Endothelial cell of umbilical vein (primary cell): ENCODE results near the gene ATG4D. TPM values are rescaled to one million over a fixed set of nuclear protein-coding genes. Genes with fewer than 3 reads are reported as not detected.

Experiments
- BruUV-seq: library from RNA; stranded (reverse); fragments of 400-500 nt; replicated peaks from 2 replicates; lab custom pipeline; 2021; lab: Mats Ljungman, UMichigan
- CTCF ChIA-PET: fragments of 300-600, 350-600 bp; sonication (Branson Sonifier 250); formaldehyde crosslinking; loops from one replicate; lab custom pipeline; 2021; ENCODE audit warnings: antibody characterized with exemption, inconsistent platforms; lab: Charles Lee
- POLR2A ChIA-PET: fragments of 300-600, 350-600 bp; sonication (Branson Sonifier 250); formaldehyde crosslinking; loops from one replicate; lab custom pipeline; 2021; ENCODE audit warnings: antibody characterized with exemption, inconsistent platforms; lab: Charles Lee
- DNase-seq: peaks from one replicate; pipeline ENCODE4 v3.0.0-alpha.2; 2011; ENCODE audit warnings: low read depth, low spot score
- FAIRE-seq: peaks from 2 replicates; lab custom pipeline; 2011; peaks lifted over from hg19 to GRCh38; lab: Jason Lieb, UNC
- H2AFZ ChIP-seq: 2 replicates; pipeline ENCODE4 v1.6.0; 2012; ENCODE audit warnings: low read depth, low read length, control low read depth, inconsistent platforms
- H3K27ac ChIP-seq: 2 replicates; pipeline ENCODE4 v1.5.1; 2011; ENCODE audit warnings: low read depth, mild to moderate bottlenecking, control low read depth, low read length, moderate library complexity; ENCODE audit not compliant: insufficient read depth
- H3K27me3 ChIP-seq, 2 experiments: 2 replicates each; pipeline versions ENCODE4 v1.6.0 to v1.6.1; 2011; ENCODE audit warnings: low read length in 2 of 2, mixed read lengths in 1 of 2; ENCODE audit not compliant: control insufficient read depth in 2 of 2, insufficient read depth in 2 of 2
- H3K36me3 ChIP-seq, 2 experiments: 2 replicates in 1 of 2; 3 replicates in 1 of 2; pipeline ENCODE4 v1.5.1; 2011; ENCODE audit warnings: low read length in 2 of 2, mild to moderate bottlenecking in 1 of 2, moderate library complexity in 1 of 2; ENCODE audit not compliant: control insufficient read depth in 2 of 2, insufficient read depth in 2 of 2; ENCODE audit errors: extremely low read depth in 1 of 2
- H3K4me1 ChIP-seq: 3 replicates; pipeline ENCODE4 v1.5.1; 2011; ENCODE audit warnings: mild to moderate bottlenecking, low read length; ENCODE audit not compliant: control insufficient read depth, insufficient read depth; ENCODE audit errors: extremely low read depth
- H3K4me2 ChIP-seq: 2 replicates; pipeline ENCODE4 v1.6.1; 2011; ENCODE audit warnings: low read length, control low read depth, mixed read lengths; ENCODE audit not compliant: insufficient read depth
- H3K4me3 ChIP-seq, 3 experiments: fragments of 200-600 bp in 1 of 3; sonication (generic), shearing (Covaris generic) in 1 of 3; replicated peaks in 1 of 3; 2 replicates each; pipeline ENCODE4 v1.5.1; 2011 to 2016; ENCODE audit warnings: control low read depth in 3 of 3, low read length in 3 of 3, mild to moderate bottlenecking in 2 of 3, inconsistent platforms in 1 of 3, low read depth in 1 of 3, moderate library complexity in 1 of 3; ENCODE audit not compliant: insufficient read depth in 1 of 3
- H3K79me2 ChIP-seq: 2 replicates; pipeline ENCODE4 v1.6.0; 2012; ENCODE audit warnings: low read length, inconsistent platforms; ENCODE audit not compliant: control insufficient read depth, insufficient read depth
- H3K9ac ChIP-seq: replicated peaks from 2 replicates; pipeline ENCODE3; 2011; ENCODE audit warnings: low read length, control low read depth; ENCODE audit not compliant: insufficient read depth; ENCODE audit errors: extremely low read depth
- H3K9me1 ChIP-seq: replicated peaks from 3 replicates; pipeline ENCODE4 v1.6.0; 2011; ENCODE audit warnings: mild to moderate bottlenecking, low read length; ENCODE audit not compliant: control insufficient read depth, insufficient read depth; ENCODE audit errors: extremely low read depth
- H3K9me3 ChIP-seq: replicated peaks from 2 replicates; pipeline ENCODE4 v1.5.1; 2012; ENCODE audit warnings: low read length, inconsistent platforms; ENCODE audit not compliant: control insufficient read depth, insufficient read depth
- H4K20me1 ChIP-seq: replicated peaks from 2 replicates; pipeline ENCODE3; 2011; ENCODE audit warnings: mild to moderate bottlenecking, low read length; ENCODE audit not compliant: control insufficient read depth, insufficient read depth; ENCODE audit errors: extremely low read depth
- CTCF ChIP-seq, 2 donors: IDR thresholded peaks; 1 replicate in 1 of 2; 2 replicates in 1 of 2; pipeline ENCODE4 v1.5.1; 2011; ENCODE audit warnings: low read length in 2 of 2, mild to moderate bottlenecking in 2 of 2, moderate library complexity in 2 of 2, control low read depth in 1 of 2, inconsistent platforms in 1 of 2, low read depth in 1 of 2; ENCODE audit not compliant: insufficient read depth in 1 of 2; ENCODE audit errors: extremely low read depth in 1 of 2
- EZH2 ChIP-seq: IDR thresholded peaks from 2 replicates; pipeline ENCODE4 v1.6.1; 2012; ENCODE audit warnings: borderline replicate concordance, low read depth, mild to moderate bottlenecking, moderate library complexity, low read length, inconsistent platforms; ENCODE audit not compliant: severe bottlenecking
- FOS ChIP-seq: IDR thresholded peaks from 2 replicates; pipeline ENCODE4 v1.6.1; 2011; ENCODE audit warnings: mild to moderate bottlenecking, low read length, moderate library complexity, borderline replicate concordance; ENCODE audit not compliant: insufficient read depth
- GATA2 ChIP-seq: IDR thresholded peaks from 2 replicates; pipeline ENCODE4 v1.7.0; 2011; ENCODE audit warnings: low read depth, mild to moderate bottlenecking, moderate library complexity, mixed read lengths, low read length; ENCODE audit not compliant: insufficient read length, insufficient read depth
- JUN ChIP-seq: IDR thresholded peaks from 2 replicates; pipeline ENCODE4 v1.6.1; 2011; ENCODE audit warnings: borderline replicate concordance, low read depth; ENCODE audit not compliant: insufficient read length, insufficient read depth
- MAX ChIP-seq: IDR thresholded peaks from 2 replicates; pipeline ENCODE4 v1.6.1; 2011; ENCODE audit not compliant: insufficient read depth, insufficient read length
- MYC ChIP-seq: IDR thresholded peaks from one replicate; pipeline ENCODE4 v1.6.1; 2011; ENCODE audit warnings: mild to moderate bottlenecking, low read depth, low read length
- POLR2A ChIP-seq: IDR thresholded peaks from 2 replicates; pipeline ENCODE4 v1.6.1; 2012; ENCODE audit warnings: low read depth, mild to moderate bottlenecking, control low read depth, low read length
- POLR2AphosphoS5 ChIP-seq: IDR thresholded peaks from 2 replicates; pipeline ENCODE4 v1.6.1; 2012; ENCODE audit warnings: low read depth, mild to moderate bottlenecking, control low read depth, low read length, moderate library complexity; ENCODE audit not compliant: insufficient read depth
- dilution Hi-C: fragments of 300-500 bp; cut with MboI; formaldehyde crosslinking; loops from one replicate; pipeline ENCODE4 v1.15.0; 2019; ENCODE audit warnings: low sequenced_read_pairs; ENCODE audit not compliant: extremely low pct_ligation_motif_present
- intact Hi-C: fragments of 100-400 bp; cut with micrococcal nuclease; formaldehyde crosslinking; loops from one replicate; pipeline ENCODE4 v1.10.0; 2022
- polyA plus RNA-seq, 4 experiments: library from polyadenylated mRNA; depleted of rRNA in 3 of 4; stranded (reverse) in 3 of 4; unstranded in 1 of 4; fragments of >200 nt; gene quantifications; 2 replicates each; pipeline versions ENCODE4 v1.2.1 to v1.2.3, GENCODE V29; 2011 to 2012; ENCODE audit warnings: missing spikeins in 1 of 4
- total RNA-seq: library from RNA; stranded (reverse); gene quantifications from 2 replicates; pipeline ENCODE4 v1.2.3, GENCODE V29; 2021

Gene ATG4D
- total and polyA plus RNA-seq, 2 donors (not counting 3 experiments of a cell fraction or from before 2014, with no cell fraction given), result 19.8 to 24.9 TPM

GRCh38 chr19:10548746-10549276, 5.1 kb downstream of the ATG4D start:
- Histone ChIP-seq H2AFZ (no peak overlapping the region), H3K27ac (no peak overlapping the region), H3K4me2 (no peak overlapping the region), H3K9me1 (no peaks in the 10 kb centered on the region), H4K20me1 (no peaks in the 10 kb centered on the region), H3K4me1 (no peaks in the 10 kb centered on the region), H3K9ac (no peak overlapping the region), H3K9me3 (no peaks in the 10 kb centered on the region), H3K36me3 (peaks cover 0 to 22% of the 10 kb centered on the region in 2 experiments), H3K4me3 (no peak overlapping the region), H3K27me3 (no peaks in the 10 kb centered on the region), H3K79me2 (peaks cover 7% of the 10 kb centered on the region)
- dilution Hi-C loops, result no loop called here
- ChIA-PET CTCF (interaction anchor here (1.0 kb wide), 1 partner anchor 41 kb away, joined by 3 read pairs; no protein-coding TSS in a partner anchor), POLR2A (no interaction called here)
- no TSS peak for BruUV-seq
- TF ChIP-seq MYC, result no peak
- no peak for TF ChIP-seq POLR2A
- no peak for TF ChIP-seq MAX
- TF ChIP-seq FOS, result no peak
- no peak for TF ChIP-seq GATA2
- TF ChIP-seq POLR2AphosphoS5, result no peak
- TF ChIP-seq EZH2, result no peak
- TF ChIP-seq CTCF (IDR thresholded peaks at IDR 0.05; ENCODE audit: extremely low read depth in 1 of 2, insufficient read depth in 1 of 2, low read depth in 1 of 2, low read length in 2 of 2), result no peak
- no peak for TF ChIP-seq JUN
- intact Hi-C loops, result no loop called here
- FAIRE-seq, result no peak
- no peak for DNase-seq
